Natural killer cell (primary cell): ENCODE results near the gene KLHDC7B. TPM values are rescaled to one million over a fixed set of nuclear protein-coding genes. Genes with fewer than 3 reads are reported as not detected.
A peak's percentile ranks its signal among the peaks of the same experiment; 100 is the strongest.

Experiments
- ATAC-seq, 3 donors: fragments of 150-1000 bp in 2 of 3; fragments of 200-7000 bp in 1 of 3; cut with Tn5 transposase; 1 replicate in 1 of 3; 2 replicates in 2 of 3; pipeline ENCODE4 v1.10.0; 2021; ENCODE audit warnings: mild to moderate bottlenecking in 2 of 3, moderate library complexity in 2 of 3
- DNase-seq, 2 donors: peaks; one replicate each; pipeline versions ENCODE4 v3.0.0 to v3.0.0-alpha.2; 2013 to 2021; ENCODE audit warnings: mixed read lengths in 1 of 2
- H3K27ac ChIP-seq: one replicate; pipeline ENCODE4 v1.5.1; 2013; ENCODE audit warnings: mild to moderate bottlenecking, low read length
- H3K27me3 ChIP-seq: one replicate; pipeline ENCODE4 v1.6.1; 2013; ENCODE audit warnings: low read length; ENCODE audit not compliant: control insufficient read depth, insufficient read depth
- H3K36me3 ChIP-seq: one replicate; pipeline ENCODE4 v1.6.1; 2013; ENCODE audit warnings: low read length; ENCODE audit not compliant: control insufficient read depth, insufficient read depth
- H3K4me1 ChIP-seq: one replicate; pipeline ENCODE4 v1.6.1; 2013; ENCODE audit warnings: low read length; ENCODE audit not compliant: control insufficient read depth, insufficient read depth
- H3K4me3 ChIP-seq: one replicate; pipeline ENCODE4 v1.5.1; 2013; ENCODE audit warnings: low read length
- H3K9me3 ChIP-seq: one replicate; pipeline ENCODE4 v1.6.1; 2013; ENCODE audit warnings: low read length; ENCODE audit not compliant: control insufficient read depth, insufficient read depth
- H3K27ac Mint-ChIP-seq, 2 donors: one replicate each; pipeline ENCODE4 v1.8.0; 2022; ENCODE audit warnings: mild to moderate bottlenecking in 2 of 2, mixed read lengths in 2 of 2, moderate library complexity in 1 of 2
- H3K27me3 Mint-ChIP-seq, 2 donors: one replicate each; pipeline ENCODE4 v1.8.0; 2022; ENCODE audit warnings: low read depth in 2 of 2, mixed read lengths in 2 of 2
- H3K36me3 Mint-ChIP-seq: one replicate; pipeline ENCODE4 v1.8.0; 2022; ENCODE audit warnings: mixed read lengths
- H3K4me1 Mint-ChIP-seq, 2 donors: one replicate each; pipeline ENCODE4 v1.8.0; 2022; ENCODE audit warnings: mixed read lengths in 2 of 2
- H3K4me3 Mint-ChIP-seq: one replicate; pipeline ENCODE4 v1.8.0; 2022; ENCODE audit warnings: mild to moderate bottlenecking, moderate library complexity, mixed read lengths
- H3K9me3 Mint-ChIP-seq, 2 donors: one replicate each; pipeline ENCODE4 v1.8.0; 2022; ENCODE audit warnings: mixed read lengths in 2 of 2
- WGBS: methylation state at CpG from one replicate; pipeline ENCODE4 v1.1.7; 2013; ENCODE audit warnings: missing lambda C conversion rate; ENCODE audit not compliant: insufficient coverage; 5-methylcytosine and 5-hydroxymethylcytosine counted together
- intact Hi-C: fragments of 100-400 bp; cut with micrococcal nuclease; formaldehyde crosslinking; loops from one replicate; pipeline ENCODE4 v1.14.2; 2022
- total RNA-seq, 4 donors: library from RNA; stranded (reverse); fragments of 120-200 nt in 1 of 4; gene quantifications; one replicate each; pipeline versions ENCODE4 v1.2.3 to v1.2.4, GENCODE V29; 2013 to 2022
- TF ChIP-seq, protein P1 (sequence below): fragments of 200-600 bp; IDR thresholded peaks from one replicate; pipeline ENCODE4 v1.8.0; 2022; ENCODE audit warnings: antibody characterized with exemption

The KLHDC7B gene
- total RNA-seq, 3 donors from 2014 or later (not counting 1 experiment from before 2014, with no cell fraction given): 2.4 to 6.9 (median 5.3) TPM

DNA sequence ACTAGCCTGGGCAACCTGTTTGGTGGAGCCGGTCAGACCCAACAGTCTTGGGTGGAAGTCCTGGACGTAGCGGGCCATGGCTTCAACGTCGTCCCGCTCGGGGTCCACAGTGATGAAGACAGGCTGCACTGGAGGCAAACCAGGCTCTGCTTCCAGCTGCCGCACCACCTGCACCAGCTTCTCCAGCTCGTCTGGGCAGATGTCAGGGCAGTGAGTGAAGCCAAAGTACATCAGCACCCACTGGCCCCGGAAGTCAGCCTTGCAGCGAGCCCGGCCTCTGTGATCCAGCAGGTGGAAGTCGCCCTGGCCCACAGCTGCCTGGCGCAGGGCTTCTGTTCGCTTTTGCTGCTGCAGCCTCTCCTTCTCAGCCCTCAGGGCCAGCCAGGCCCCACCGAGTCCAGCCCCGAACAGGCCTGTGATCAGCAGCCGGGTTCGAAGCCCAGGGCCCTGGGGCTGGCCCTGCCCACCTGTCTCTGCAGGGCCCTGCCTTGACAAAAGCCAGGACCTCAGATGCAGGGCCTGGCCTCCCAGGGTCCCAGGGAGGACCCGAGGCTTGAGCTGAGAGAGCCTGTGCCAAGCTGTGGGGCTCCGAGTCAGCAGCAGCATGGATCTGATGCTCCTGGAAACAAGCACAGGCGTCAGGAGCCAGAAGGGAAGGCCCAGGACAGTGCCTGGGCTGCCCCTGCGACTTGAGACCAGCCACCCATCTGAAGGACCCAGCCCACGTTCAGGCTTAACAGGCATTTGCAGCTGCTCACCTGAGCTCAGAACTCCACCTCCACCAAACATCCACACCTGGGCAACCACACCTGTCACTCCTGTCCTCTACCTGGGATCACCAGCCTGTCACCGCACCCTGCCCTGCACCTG is 21.7 kb upstream of the KLHDC7B start:
- 93% methylated on average over 25 of the region's 25 CpGs for WGBS
- intact Hi-C loops: no loop called here
- DNase-seq: no peak
- H3K4me1 ChIP-seq: peaks cover 38% of the 10 kb centered on the region
- peaks cover 28% of the 10 kb centered on the region for H3K36me3 ChIP-seq
- H3K27ac ChIP-seq: no peak overlapping the region
- no peaks in the 10 kb centered on the region for H3K36me3 Mint-ChIP-seq
- H3K9me3 ChIP-seq: no peaks in the 10 kb centered on the region
- TF ChIP-seq, protein P1, sequence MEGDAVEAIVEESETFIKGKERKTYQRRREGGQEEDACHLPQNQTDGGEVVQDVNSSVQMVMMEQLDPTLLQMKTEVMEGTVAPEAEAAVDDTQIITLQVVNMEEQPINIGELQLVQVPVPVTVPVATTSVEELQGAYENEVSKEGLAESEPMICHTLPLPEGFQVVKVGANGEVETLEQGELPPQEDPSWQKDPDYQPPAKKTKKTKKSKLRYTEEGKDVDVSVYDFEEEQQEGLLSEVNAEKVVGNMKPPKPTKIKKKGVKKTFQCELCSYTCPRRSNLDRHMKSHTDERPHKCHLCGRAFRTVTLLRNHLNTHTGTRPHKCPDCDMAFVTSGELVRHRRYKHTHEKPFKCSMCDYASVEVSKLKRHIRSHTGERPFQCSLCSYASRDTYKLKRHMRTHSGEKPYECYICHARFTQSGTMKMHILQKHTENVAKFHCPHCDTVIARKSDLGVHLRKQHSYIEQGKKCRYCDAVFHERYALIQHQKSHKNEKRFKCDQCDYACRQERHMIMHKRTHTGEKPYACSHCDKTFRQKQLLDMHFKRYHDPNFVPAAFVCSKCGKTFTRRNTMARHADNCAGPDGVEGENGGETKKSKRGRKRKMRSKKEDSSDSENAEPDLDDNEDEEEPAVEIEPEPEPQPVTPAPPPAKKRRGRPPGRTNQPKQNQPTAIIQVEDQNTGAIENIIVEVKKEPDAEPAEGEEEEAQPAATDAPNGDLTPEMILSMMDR: no peak
- peaks cover 26 to 30% of the 10 kb centered on the region in 2 donors for H3K4me1 Mint-ChIP-seq
- ATAC-seq: no peak
- no peak overlapping the region for H3K4me3 ChIP-seq
- H3K27me3 ChIP-seq: no peaks in the 10 kb centered on the region
- H3K9me3 Mint-ChIP-seq: no peaks in the 10 kb centered on the region
- peak overlapping the region; percentile 90 for H3K4me3 Mint-ChIP-seq
- H3K27me3 Mint-ChIP-seq: no peaks in the 10 kb centered on the region
- peak overlapping the region; percentile 81 to 91 for H3K27ac Mint-ChIP-seq

DNA sequence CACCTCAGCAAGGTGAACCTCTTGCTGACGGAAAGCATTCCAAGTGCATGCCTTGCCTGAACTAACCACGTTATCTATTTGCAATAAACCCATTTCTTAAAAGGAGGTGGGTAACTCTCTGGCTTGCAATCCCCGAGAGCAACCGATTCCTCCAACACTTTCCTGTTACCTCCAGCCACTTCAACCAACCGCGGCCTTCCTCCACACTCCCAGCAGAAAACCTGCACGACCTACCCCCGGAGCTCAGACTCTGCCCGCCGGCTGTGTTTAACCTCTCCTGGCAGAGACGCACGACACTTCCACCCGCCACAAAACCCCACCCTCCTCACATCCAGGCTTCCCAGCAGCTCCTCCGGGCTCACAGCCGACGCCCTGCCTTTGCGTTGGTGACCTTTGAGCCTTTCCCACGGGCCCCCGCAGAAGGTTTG is 21.0 kb upstream of the KLHDC7B start:
- peaks cover 26 to 30% of the 10 kb centered on the region in 2 donors for H3K4me1 Mint-ChIP-seq
- TF ChIP-seq, protein P1: no peak
- H3K4me1 ChIP-seq: peaks cover 45% of the 10 kb centered on the region

DNA sequence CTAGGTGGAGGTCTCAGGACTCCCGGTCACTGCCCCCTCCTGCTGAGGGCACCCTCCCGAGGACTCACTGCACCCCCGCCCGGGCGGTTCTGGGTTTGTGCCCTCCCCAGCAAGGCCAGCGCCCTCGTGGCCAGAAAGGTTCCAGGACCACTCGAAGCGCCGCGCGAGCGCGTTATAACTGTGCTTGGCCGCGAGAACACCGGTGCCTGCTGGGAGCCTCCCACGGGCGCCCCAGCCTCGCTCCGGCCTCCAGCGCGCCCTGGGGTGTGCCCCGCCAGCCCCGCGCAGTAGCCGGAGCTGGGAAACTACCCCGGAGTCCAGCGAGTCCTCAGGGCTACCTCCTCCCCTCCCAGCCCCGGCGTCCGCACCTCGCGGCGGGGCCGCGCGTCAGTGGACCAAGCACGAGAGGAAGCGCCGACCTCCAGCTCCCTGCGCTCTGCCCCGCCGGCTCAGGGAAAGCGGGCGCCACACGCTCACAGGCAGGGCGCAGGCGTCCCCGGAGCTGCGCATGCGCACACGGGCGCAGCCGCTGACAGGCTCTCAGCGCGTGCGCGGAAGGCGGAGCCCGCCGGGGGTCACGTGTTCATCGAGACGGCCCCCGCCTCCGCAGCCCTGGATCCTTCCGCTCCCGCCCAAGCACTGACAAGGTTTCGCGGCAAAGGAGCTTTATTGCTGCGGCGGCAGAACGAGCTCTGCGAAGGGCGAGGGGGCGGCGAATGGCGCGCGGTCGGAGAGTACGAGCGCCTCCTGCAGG is 20.4 kb upstream of the KLHDC7B start, which contains the start of gene SCO2:
TSS of gene SCO2 (minus strand) at position 495 of the 754 bp plus-strand sequence. CDS start 1,187 bp downstream, outside the sequence.
- H3K36me3 Mint-ChIP-seq: no peaks in the 10 kb centered on the region

More for the DNA sequence above, 21.0 kb upstream of the KLHDC7B start:
- peak overlapping the region; percentile 56 for H3K27ac ChIP-seq
- H3K27me3 ChIP-seq: no peaks in the 10 kb centered on the region
- H3K27ac Mint-ChIP-seq: peak overlapping the region; percentile 81 to 91
- H3K4me3 ChIP-seq: peak overlapping the region; percentile 40
- ATAC-seq: no peak
- DNase-seq: no peak
- H3K9me3 Mint-ChIP-seq: no peaks in the 10 kb centered on the region
- peak overlapping the region; percentile 90 for H3K4me3 Mint-ChIP-seq
- H3K9me3 ChIP-seq: no peaks in the 10 kb centered on the region
- H3K27me3 Mint-ChIP-seq: no peaks in the 10 kb centered on the region
- 9% methylated on average over 19 of the region's 19 CpGs for WGBS
- intact Hi-C loops: loop anchor here (1.0 to 5.0 kb wide), 2 partner anchors 16 to 38 kb away; partner anchors contain the start of genes NCAPH2 and SYCE3
- H3K36me3 Mint-ChIP-seq: no peaks in the 10 kb centered on the region
- H3K36me3 ChIP-seq: peaks cover 23% of the 10 kb centered on the region

More for the DNA sequence above, 20.4 kb upstream of the KLHDC7B start, which contains the start of gene SCO2:
- H3K9me3 ChIP-seq: no peaks in the 10 kb centered on the region
- intact Hi-C loops: loop anchor here (1.0 to 5.0 kb wide), 2 partner anchors 17 to 37 kb away; partner anchors contain the start of genes NCAPH2 and SYCE3
- Mint-ChIP-seq H3K27ac (peak within 1 kb of the TSS; percentile 84 to 91), H3K4me3 (peak within 1 kb of the TSS; percentile 90), H3K27me3 (no peaks in the 10 kb centered on the region), H3K4me1 (peaks cover 26 to 30% of the 10 kb centered on the region in 2 donors), H3K9me3 (no peaks in the 10 kb centered on the region)
- WGBS: under 1% methylated on average over 84 of the region's 84 CpGs
- H3K36me3 ChIP-seq: peaks cover 23% of the 10 kb centered on the region
- H3K4me3 ChIP-seq: peak within 1 kb of the TSS; percentile 76
- ATAC-seq (peak; percentile 60 to 78 (median 69)), DNase-seq (peak; percentile 95 to 100)
- H3K4me1 ChIP-seq: peaks cover 48% of the 10 kb centered on the region
- TF ChIP-seq, protein P1: no peak
- peak within 1 kb of the TSS; percentile 93 for H3K27ac ChIP-seq
- no peaks in the 10 kb centered on the region for H3K27me3 ChIP-seq
